ENCODE measurements around the gene SUCO. TPM values are rescaled to one million over a fixed set of nuclear protein-coding genes. Genes with fewer than 3 reads are reported as not detected.
"Not testable (repeated sequence)": the region's sequence is repeated elsewhere in the genome, so short reads cannot be mapped to it uniquely, and the experiment has no call there.

SUCO gene
- polyA plus RNA-seq, 3 donors = 59.7 to 64.7 (median 60.9) TPM

- DNase-seq (ENCODE audit: low read depth in 3 of 3, low spot score in 2 of 3) = no peak
These were observed 26.7 kb downstream of the SUCO start for GRCh38 chr1:172559572-172560210.

GRCh38 chr1:172561252-172561651, 28.3 kb downstream of the SUCO start:
- no peak for DNase-seq (ENCODE audit: low read depth in 3 of 3, low spot score in 2 of 3)

DNA sequence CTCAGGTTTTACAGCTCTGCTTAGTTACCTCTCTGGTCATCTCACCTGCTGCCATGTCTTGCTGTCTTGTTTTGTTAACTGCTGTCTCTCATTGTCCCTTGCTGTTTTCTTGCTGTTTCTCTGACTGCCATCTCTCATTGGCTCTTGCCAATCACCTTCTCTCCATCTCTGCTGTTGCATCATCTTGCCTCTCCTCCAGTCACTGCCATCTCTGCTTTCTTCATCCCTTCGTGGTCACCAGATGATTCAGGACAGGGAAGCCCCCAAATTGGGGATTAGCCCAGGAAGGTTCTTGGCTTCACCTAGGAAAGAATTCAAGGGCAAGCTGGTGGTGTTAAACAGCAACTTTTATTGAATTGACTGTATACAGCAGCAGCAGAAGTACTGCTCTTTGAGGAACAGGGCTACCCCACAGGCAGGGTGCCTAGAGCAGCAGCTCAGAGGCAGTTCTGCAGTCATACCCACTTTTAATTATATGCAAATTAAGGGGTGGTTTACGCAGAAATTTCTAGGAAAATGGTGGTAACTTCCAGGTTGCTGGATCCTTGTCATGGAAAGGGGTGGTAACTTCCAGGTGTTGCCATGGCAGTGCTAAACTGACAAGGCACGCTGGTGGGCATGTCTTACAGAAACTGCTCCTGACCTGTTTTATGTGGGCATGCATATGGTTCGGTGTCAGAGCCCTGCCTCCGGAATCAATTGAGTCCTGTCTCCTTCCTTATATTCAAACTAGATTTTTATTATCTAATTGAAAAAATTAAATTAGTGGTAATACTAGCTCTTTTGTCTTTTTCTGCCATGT, 33.4 kb downstream of the SUCO start:
- no peak for DNase-seq (ENCODE audit: low read depth in 3 of 3, low spot score in 2 of 3)

- no peak for DNase-seq (ENCODE audit: low read depth in 3 of 3, low spot score in 2 of 3)
These were observed 34.8 kb downstream of the SUCO start for GRCh38 chr1:172567720-172568119.

GRCh38 chr1:172574080-172574479, 41.1 kb downstream of the SUCO start:
- no peak for DNase-seq (ENCODE audit: low read depth in 3 of 3, low spot score in 2 of 3)

GRCh38 chr1:172578586-172578985, 45.6 kb downstream of the SUCO start:
- DNase-seq (ENCODE audit: low read depth in 3 of 3, low spot score in 2 of 3) = no peak

DNA sequence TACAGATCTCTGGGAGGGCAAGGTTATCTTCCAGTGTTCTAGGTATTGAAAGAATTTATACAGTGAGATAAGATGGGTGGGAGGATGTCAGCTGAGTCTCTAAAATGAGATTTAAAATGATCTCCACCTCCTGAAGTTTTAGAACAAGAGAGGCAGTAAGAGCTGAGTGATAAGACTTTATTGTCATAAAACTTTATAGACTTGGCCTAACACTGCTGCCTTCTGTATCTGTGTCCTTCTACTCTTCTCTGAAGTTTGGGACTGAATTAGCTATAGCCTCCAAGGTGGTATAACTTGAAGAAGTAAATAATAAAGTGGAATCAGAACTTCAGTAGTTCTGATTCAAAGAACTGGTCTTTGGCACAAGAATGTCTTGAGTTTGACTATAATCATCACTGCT, 48.3 kb downstream of the SUCO start:
- DNase-seq (ENCODE audit: low read depth in 3 of 3, low spot score in 2 of 3) = no peak

GRCh38 chr1:172581779-172582178, 48.8 kb downstream of the SUCO start:
- no peak for DNase-seq (ENCODE audit: low read depth in 3 of 3, low spot score in 2 of 3)

DNA sequence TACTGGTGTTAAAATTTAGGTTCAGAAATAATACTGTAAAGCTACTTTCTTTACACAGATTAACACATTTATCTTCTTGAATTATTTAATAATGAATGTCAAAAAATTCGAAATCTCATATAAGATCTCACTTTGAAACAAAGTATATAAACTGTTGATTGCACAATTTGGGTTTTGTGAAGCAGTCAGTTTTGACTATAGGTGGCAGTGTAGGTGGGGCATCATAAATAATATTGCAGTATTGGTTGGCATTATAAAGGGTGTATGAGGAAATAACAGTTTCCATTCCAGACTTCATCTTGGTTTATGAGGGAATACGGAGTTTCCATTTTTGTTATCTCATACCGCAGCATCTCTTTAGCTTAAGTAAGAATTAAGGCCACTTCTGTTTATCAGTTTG, 49.9 kb downstream of the SUCO start:
- no peak for DNase-seq (ENCODE audit: low read depth in 3 of 3, low spot score in 2 of 3)

DNA sequence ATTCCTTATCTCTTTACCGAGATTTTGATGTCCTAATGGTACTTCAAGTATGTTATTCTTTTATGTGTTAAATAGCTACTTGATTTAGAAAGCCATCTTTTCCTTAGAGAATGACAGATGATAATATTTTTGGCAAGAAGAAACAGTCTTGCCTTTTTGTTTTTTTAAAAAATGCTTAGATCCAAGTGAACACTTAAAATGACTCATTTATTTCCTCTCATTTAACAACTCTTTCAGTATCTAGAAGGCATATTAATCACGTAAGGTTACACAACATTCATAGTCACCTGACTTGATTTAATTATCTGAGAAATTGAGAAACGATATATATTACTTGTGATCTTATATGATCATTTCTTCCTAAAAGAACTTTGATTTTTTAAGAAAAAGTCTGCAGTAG, 52.4 kb downstream of the SUCO start:
- DNase-seq (ENCODE audit: low read depth in 3 of 3, low spot score in 2 of 3) = no peak

GRCh38 chr1:172585861-172586260, 52.9 kb downstream of the SUCO start:
- DNase-seq (ENCODE audit: low read depth in 3 of 3, low spot score in 2 of 3) = no peak

GRCh38 chr1:172588296-172589291, 55.6 kb downstream of the SUCO start:
- DNase-seq (ENCODE audit: low read depth in 3 of 3, low spot score in 2 of 3) = no peak

DNA sequence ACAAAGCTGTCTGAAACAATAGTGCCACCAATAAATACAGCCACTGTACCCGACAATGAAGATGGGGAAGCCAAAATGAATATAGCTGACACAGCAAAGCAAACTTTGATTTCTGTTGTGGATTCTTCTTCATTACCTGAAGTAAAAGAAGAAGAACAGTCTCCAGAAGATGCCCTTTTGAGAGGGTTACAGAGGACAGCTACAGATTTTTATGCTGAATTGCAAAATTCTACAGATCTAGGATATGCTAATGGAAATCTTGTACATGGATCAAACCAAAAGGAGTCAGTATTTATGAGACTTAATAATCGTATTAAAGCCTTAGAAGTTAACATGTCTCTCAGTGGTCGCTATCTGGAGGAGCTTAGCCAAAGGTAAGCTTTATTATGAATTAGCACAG, 56.6 kb downstream of the SUCO start:
- no peak for DNase-seq (ENCODE audit: low read depth in 3 of 3, low spot score in 2 of 3)

- DNase-seq (ENCODE audit: low read depth in 3 of 3, low spot score in 2 of 3) = not testable (repeated sequence)
These were observed 58.5 kb downstream of the SUCO start for GRCh38 chr1:172591429-172591828.

- not testable (repeated sequence) for DNase-seq (ENCODE audit: low read depth in 3 of 3, low spot score in 2 of 3)
These were observed 62.1 kb downstream of the SUCO start for GRCh38 chr1:172595066-172595465.

GRCh38 chr1:172596782-172597181, 63.8 kb downstream of the SUCO start:
- DNase-seq (ENCODE audit: low read depth in 3 of 3, low spot score in 2 of 3) = not testable (repeated sequence)

DNA sequence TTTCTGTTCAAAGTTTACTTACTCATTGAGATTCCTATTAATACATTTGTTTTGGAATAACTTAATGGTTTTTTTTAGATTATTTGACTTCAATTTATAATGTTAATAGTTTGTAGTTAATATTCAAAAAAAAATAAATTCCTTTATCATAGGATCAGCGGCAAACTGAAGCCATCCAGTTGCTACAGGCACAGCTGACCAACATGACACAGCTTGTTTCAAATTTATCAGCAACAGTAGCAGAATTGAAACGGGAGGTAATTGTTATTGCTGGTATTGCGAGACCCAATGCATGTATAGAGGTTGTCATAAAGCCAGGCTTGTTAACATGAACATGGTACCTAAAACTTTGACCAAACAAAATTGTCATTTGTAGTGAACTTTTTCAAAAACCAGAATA, 67.0 kb downstream of the SUCO start:
- DNase-seq (ENCODE audit: low read depth in 3 of 3, low spot score in 2 of 3) = no peak

- DNase-seq (ENCODE audit: low read depth in 3 of 3, low spot score in 2 of 3) = no peak
These were observed 67.7 kb downstream of the SUCO start for GRCh38 chr1:172600615-172601014.

DNA sequence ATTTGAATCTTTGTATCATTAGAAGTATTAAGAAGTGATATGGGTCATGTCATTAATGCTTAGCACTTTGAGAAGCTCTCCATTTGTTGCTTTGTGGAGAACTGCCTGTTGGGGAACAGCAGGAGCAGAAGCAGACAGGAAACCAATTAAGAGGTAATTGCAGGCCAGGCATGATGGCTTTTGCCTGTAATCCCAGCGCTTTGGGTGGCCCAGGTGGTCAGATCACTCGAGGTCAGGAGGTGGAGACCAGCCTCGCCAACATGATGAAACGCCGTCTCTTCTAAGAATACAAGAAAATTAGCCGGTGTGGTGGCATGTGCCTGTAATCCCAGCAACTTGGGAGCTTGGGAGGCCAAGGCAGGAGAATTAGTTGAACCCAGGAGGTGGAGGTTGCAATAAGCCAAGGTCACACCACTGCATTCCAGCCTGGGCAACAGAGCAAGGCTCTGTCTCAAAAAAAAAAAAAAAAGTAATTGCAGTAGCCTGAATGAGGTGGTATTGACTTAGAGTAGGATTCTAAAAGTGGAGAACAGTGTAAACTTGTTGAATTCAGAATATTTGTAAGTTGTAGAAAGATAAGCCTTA, 68.2 kb downstream of the SUCO start:
- no peak for DNase-seq (ENCODE audit: low read depth in 3 of 3, low spot score in 2 of 3)

- DNase-seq (ENCODE audit: low read depth in 3 of 3, low spot score in 2 of 3) = no peak
These were observed 69.8 kb downstream of the SUCO start for GRCh38 chr1:172602706-172603105.

DNA sequence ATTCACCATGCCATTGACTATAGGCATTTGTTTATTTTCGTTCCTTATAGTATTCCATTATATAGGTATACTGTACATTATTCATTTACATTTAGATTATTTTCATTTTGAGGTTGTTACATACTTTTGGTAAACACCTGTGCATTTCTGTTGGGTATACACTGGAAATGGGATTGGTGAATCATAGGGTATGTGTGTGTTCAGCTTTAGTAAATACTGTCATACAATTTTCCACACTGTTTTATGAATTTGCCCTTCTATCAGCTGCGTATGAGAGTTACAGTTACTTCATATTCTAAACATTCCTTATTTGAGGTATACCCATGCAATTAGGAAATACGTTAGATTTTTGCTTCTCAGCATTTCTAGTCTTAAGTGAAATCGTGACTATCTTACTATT, 70.9 kb downstream of the SUCO start:
- no peak for DNase-seq (ENCODE audit: low read depth in 3 of 3, low spot score in 2 of 3)

Data from right renal cortex interstitium (tissue), 3 donors.